IMR-90 (cell line): ENCODE data around the gene CST9. TPM values are rescaled to one million over a fixed set of nuclear protein-coding genes. Genes with fewer than 3 reads are reported as not detected.

Experiments used
- ATAC-seq: fragments of 200-7000 bp; cut with Tn5 transposase; 2 replicates; pipeline ENCODE4 v1.9.1; 2020; ENCODE audit warnings: low read depth, mild to moderate bottlenecking, moderate library complexity
- BruUV-seq: library from RNA; stranded (reverse); fragments of 400-500 nt; replicated peaks from 2 replicates; lab custom pipeline; 2021; lab: Mats Ljungman, UMichigan
- CTCF ChIA-PET: fragments of 300-600 bp; formaldehyde crosslinking; extraction: SDS; loops from one replicate; lab custom pipeline; 2021; ENCODE audit warnings: antibody characterized with exemption; lab: Yijun Ruan, JAX
- POLR2A ChIA-PET: fragments of 300-600 bp; sonication (Branson Sonifier 250); formaldehyde crosslinking; loops from one replicate; lab custom pipeline; 2022; ENCODE audit warnings: antibody characterized with exemption; ENCODE audit not compliant: unreplicated experiment; lab: Charles Lee
- DNase-seq: peaks from one replicate; pipeline ENCODE4 v3.0.0; 2013
- H2AFZ ChIP-seq: replicated peaks from 2 replicates; pipeline ENCODE3; 2013; ENCODE audit warnings: low read length, mild to moderate bottlenecking; ENCODE audit not compliant: poor library complexity
- H2AK5ac ChIP-seq: 2 replicates; pipeline ENCODE4 v1.6.1; 2013; ENCODE audit warnings: low read depth, low read length, inconsistent platforms
- H2AK9ac ChIP-seq: replicated peaks from 2 replicates; pipeline ENCODE3; 2013; ENCODE audit warnings: mild to moderate bottlenecking, low read depth, low read length, moderate library complexity; ENCODE audit not compliant: poor library complexity
- H2BK120ac ChIP-seq: 2 replicates; pipeline ENCODE4 v1.6.1; 2013; ENCODE audit warnings: low read depth, low read length, inconsistent platforms
- H2BK15ac ChIP-seq: 3 replicates; pipeline ENCODE4 v1.6.1; 2013; ENCODE audit warnings: low read depth, low read length, inconsistent platforms
- H2BK20ac ChIP-seq: 2 replicates; pipeline ENCODE4 v1.6.1; 2013; ENCODE audit warnings: low read depth, mild to moderate bottlenecking, inconsistent platforms, low read length, moderate library complexity
- H2BK5ac ChIP-seq: 2 replicates; pipeline ENCODE4 v1.6.1; 2013; ENCODE audit warnings: mild to moderate bottlenecking, low read depth, low read length, inconsistent platforms; ENCODE audit not compliant: poor library complexity, severe bottlenecking
- H3K14ac ChIP-seq: replicated peaks from 2 replicates; pipeline ENCODE4 v1.6.1; 2013; ENCODE audit warnings: low read depth, low read length, inconsistent platforms
- H3K18ac ChIP-seq: 2 replicates; pipeline ENCODE4 v1.6.1; 2013; ENCODE audit warnings: low read depth, low read length, control low read depth
- H3K23ac ChIP-seq: 2 replicates; pipeline ENCODE4 v1.6.1; 2013; ENCODE audit warnings: low read depth, low read length, inconsistent platforms
- H3K27ac ChIP-seq: 2 replicates; pipeline ENCODE4 v1.5.1; 2013; ENCODE audit warnings: mild to moderate bottlenecking, control low read depth, low read length; ENCODE audit not compliant: insufficient read depth
- H3K27me3 ChIP-seq: 2 replicates; pipeline ENCODE4 v1.6.1; 2013; ENCODE audit warnings: low read length; ENCODE audit not compliant: control insufficient read depth, insufficient read depth
- H3K36me3 ChIP-seq: 2 replicates; pipeline ENCODE4 v1.6.1; 2013; ENCODE audit warnings: low read length, mixed read lengths; ENCODE audit not compliant: control insufficient read depth, insufficient read depth
- H3K4ac ChIP-seq: 2 replicates; pipeline ENCODE4 v1.6.1; 2013; ENCODE audit warnings: low read depth, low read length, inconsistent platforms
- H3K4me1 ChIP-seq: 2 replicates; pipeline ENCODE4 v1.6.1; 2013; ENCODE audit warnings: low read length, mixed read lengths; ENCODE audit not compliant: control insufficient read depth, insufficient read depth
- H3K4me2 ChIP-seq: 2 replicates; pipeline ENCODE4 v1.6.1; 2013; ENCODE audit warnings: low read depth, mild to moderate bottlenecking, control low read depth, low read length, moderate library complexity
- H3K4me3 ChIP-seq: 2 replicates; pipeline ENCODE4 v1.5.1; 2013; ENCODE audit warnings: low read depth, mild to moderate bottlenecking, control low read depth, low read length, moderate library complexity; ENCODE audit not compliant: insufficient read depth
- H3K56ac ChIP-seq: 2 replicates; pipeline ENCODE4 v1.6.1; 2013; ENCODE audit warnings: low read length, inconsistent platforms; ENCODE audit not compliant: insufficient read depth; ENCODE audit errors: extremely low read depth
- H3K79me1 ChIP-seq, 2 experiments: 2 replicates each; pipeline ENCODE4 v1.6.1; 2013; ENCODE audit warnings: low read length in 2 of 2, inconsistent platforms in 1 of 2, low read depth in 1 of 2
- H3K9ac ChIP-seq: 2 replicates; pipeline ENCODE4 v1.6.1; 2013; ENCODE audit warnings: low read depth, low read length, control low read depth
- H3K9me1 ChIP-seq: 2 replicates; pipeline ENCODE4 v1.6.1; 2013; ENCODE audit warnings: low read length, inconsistent platforms; ENCODE audit not compliant: insufficient read depth
- H3K9me3 ChIP-seq: 2 replicates; pipeline ENCODE4 v1.6.1; 2013; ENCODE audit warnings: low read length; ENCODE audit not compliant: control insufficient read depth, insufficient read depth
- H4K20me1 ChIP-seq: 2 replicates; pipeline ENCODE4 v1.6.1; 2013; ENCODE audit warnings: low read length, inconsistent platforms; ENCODE audit not compliant: insufficient read depth
- H4K5ac ChIP-seq: 2 replicates; pipeline ENCODE4 v1.6.1; 2013; ENCODE audit warnings: mild to moderate bottlenecking, low read depth, low read length, control low read depth
- H4K8ac ChIP-seq, 2 experiments: 2 replicates each; pipeline ENCODE4 v1.6.1; 2013; ENCODE audit warnings: low read depth in 2 of 2, low read length in 2 of 2, control low read depth in 1 of 2, inconsistent platforms in 1 of 2
- H4K91ac ChIP-seq: 2 replicates; pipeline ENCODE4 v1.6.1; 2013; ENCODE audit warnings: low read depth, low read length, inconsistent platforms; ENCODE audit not compliant: insufficient read depth
- BHLHE40 ChIP-seq: fragments of 150-350 bp; IDR thresholded peaks from 2 replicates; pipeline ENCODE4 v1.6.1; 2016; ENCODE audit warnings: mild to moderate bottlenecking, low read depth, low read length
- FOS ChIP-seq: fragments of 150-350 bp; IDR thresholded peaks from 2 replicates; pipeline ENCODE4 v1.6.1; 2016; ENCODE audit warnings: low read depth, low read length
- MAFK ChIP-seq: IDR thresholded peaks from 2 replicates; pipeline ENCODE4 v1.6.1; 2012; ENCODE audit warnings: low read depth, low read length, improper control_type of control experiment
- MAZ ChIP-seq: IDR thresholded peaks from 2 replicates; pipeline ENCODE4 v1.6.1; 2012; ENCODE audit warnings: low read depth, mild to moderate bottlenecking, low read length, improper control_type of control experiment, moderate library complexity, borderline replicate concordance
- MXI1 ChIP-seq: IDR thresholded peaks from 2 replicates; pipeline ENCODE4 v1.6.1; 2012; ENCODE audit warnings: low read depth, mild to moderate bottlenecking, low read length, moderate library complexity, borderline replicate concordance
- POLR2A ChIP-seq: IDR thresholded peaks from 2 replicates; pipeline ENCODE4 v1.6.1; 2012; ENCODE audit warnings: mild to moderate bottlenecking, low read depth, low read length
- RAD21 ChIP-seq: IDR thresholded peaks from 2 replicates; pipeline ENCODE4 v1.6.1; 2012; ENCODE audit warnings: low read length, improper control_type of control experiment
- RCOR1 ChIP-seq: IDR thresholded peaks from 2 replicates; pipeline ENCODE4 v1.6.1; 2012; ENCODE audit warnings: mild to moderate bottlenecking, low read length, improper control_type of control experiment; ENCODE audit not compliant: insufficient replicate concordance
- RFX5 ChIP-seq: IDR thresholded peaks from 2 replicates; pipeline ENCODE4 v1.8.0; 2012; ENCODE audit warnings: low read depth, mild to moderate bottlenecking, low read length, moderate library complexity
- SMC3 ChIP-seq: fragments of 150-350 bp; IDR thresholded peaks from 2 replicates; pipeline ENCODE4 v1.6.1; 2016; ENCODE audit warnings: low read depth, mild to moderate bottlenecking, antibody characterized with exemption, low read length, moderate library complexity
- WGBS, 2 experiments: methylation state at CpG; one replicate each; pipeline versions ENCODE4 v1.1.5 to v1.1.7; 2013; ENCODE audit warnings: missing lambda C conversion rate in 2 of 2; ENCODE audit not compliant: insufficient read length in 1 of 2; ENCODE audit errors: extremely low coverage in 2 of 2; 5-methylcytosine and 5-hydroxymethylcytosine counted together
- dilution Hi-C: fragments of 300-500 bp; cut with HindIII; formaldehyde crosslinking; loops from one replicate; pipeline ENCODE4 v1.14.3; 2018; ENCODE audit warnings: low sequenced_read_pairs; ENCODE audit not compliant: unreplicated experiment
- in situ Hi-C: fragments of 300-500 bp; cut with MboI; formaldehyde crosslinking; loops from 3 replicates; pipeline ENCODE4 v1.14.3; 2019; ENCODE audit warnings: low sequenced_read_pairs, inconsistent platforms, mixed read lengths
- intact Hi-C: fragments of 100-400 bp; cut with micrococcal nuclease; formaldehyde crosslinking; loops from 2 replicates; pipeline ENCODE4 v1.10.0; 2022
- polyA plus RNA-seq, 3 experiments: library from polyadenylated mRNA; depleted of rRNA; stranded (reverse); fragments of >200 nt; gene quantifications; 2 replicates each; pipeline ENCODE4 v1.2.3, GENCODE V29; 2012; ENCODE audit warnings: low replicate concordance in 1 of 3
- total RNA-seq: library from RNA; depleted of rRNA; stranded (reverse); fragments of >200 nt; gene quantifications from 2 replicates; pipeline ENCODE4 v1.2.3, GENCODE V29; 2012
- TF ChIP-seq, protein P1 (sequence below): fragments of 150-350 bp; IDR thresholded peaks from 2 replicates; pipeline ENCODE4 v1.6.1; 2017; ENCODE audit warnings: mild to moderate bottlenecking, antibody characterized with exemption, low read length, low read depth
- TF ChIP-seq, protein P2 (sequence below): fragments of 150-350 bp; IDR thresholded peaks from 2 replicates; pipeline ENCODE4 v1.6.1; 2016; ENCODE audit warnings: low read depth, mild to moderate bottlenecking, low read length, moderate library complexity, borderline replicate concordance

The CST9 gene
- total and polyA plus RNA-seq, 2 of the 4 experiments (the other 2 are of a cell fraction) = not detected

DNA sequence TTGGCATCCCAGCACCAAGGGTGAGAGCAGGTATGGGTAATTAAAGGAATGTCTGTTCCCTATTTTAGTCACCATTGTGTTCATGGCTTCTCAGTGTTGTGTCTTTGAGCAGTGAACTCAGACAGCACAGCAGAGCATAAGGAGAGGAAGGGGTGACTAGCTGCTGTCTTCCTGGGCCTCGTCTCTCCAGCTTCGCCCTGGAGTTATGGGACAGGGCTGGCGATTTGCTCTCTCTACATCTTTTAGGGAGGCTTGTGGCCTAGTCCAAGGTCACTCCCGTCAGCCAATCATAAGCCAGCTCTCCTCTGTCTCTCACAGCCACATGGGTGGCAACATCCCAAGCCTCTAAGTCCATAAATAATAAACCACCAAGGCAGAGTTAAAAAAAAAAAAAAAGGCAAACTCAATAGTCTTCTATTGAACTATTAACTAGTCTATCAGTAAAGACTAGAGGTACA lies 24.7 kb upstream of the CST9 start:
- ATAC-seq = no peak
- intact Hi-C loops (no loop called here), in situ Hi-C loops (loop anchor here (25.0 kb wide), 2 partner anchors 1632 to 1782 kb away; partner anchors contain the start of gene GINS1), dilution Hi-C loops (no loop called here)
- H2AK9ac ChIP-seq = no peak overlapping the region
- H4K20me1 ChIP-seq = peaks cover 6% of the 10 kb centered on the region; the same call in 1 of the 2 replicates
- no peak overlapping the region for H3K23ac ChIP-seq
- no peak overlapping the region for H2BK120ac ChIP-seq
- H3K14ac ChIP-seq = no peak overlapping the region
- no peak overlapping the region for H3K4me2 ChIP-seq
- H2BK5ac ChIP-seq = no peak overlapping the region
- no peaks in the 10 kb centered on the region for H3K27me3 ChIP-seq
- no peak overlapping the region for H3K27ac ChIP-seq
- no peak overlapping the region for H3K18ac ChIP-seq
- BruUV-seq = no TSS peak
- no peak overlapping the region for H3K9ac ChIP-seq
- TF ChIP-seq BHLHE40 (no peak), RFX5 (no peak), RAD21 (no peak), MXI1 (no peak), MAFK (no peak), POLR2A (no peak), SMC3 (no peak), FOS (no peak), RCOR1 (no peak), MAZ (no peak)
- TF ChIP-seq, protein P1, sequence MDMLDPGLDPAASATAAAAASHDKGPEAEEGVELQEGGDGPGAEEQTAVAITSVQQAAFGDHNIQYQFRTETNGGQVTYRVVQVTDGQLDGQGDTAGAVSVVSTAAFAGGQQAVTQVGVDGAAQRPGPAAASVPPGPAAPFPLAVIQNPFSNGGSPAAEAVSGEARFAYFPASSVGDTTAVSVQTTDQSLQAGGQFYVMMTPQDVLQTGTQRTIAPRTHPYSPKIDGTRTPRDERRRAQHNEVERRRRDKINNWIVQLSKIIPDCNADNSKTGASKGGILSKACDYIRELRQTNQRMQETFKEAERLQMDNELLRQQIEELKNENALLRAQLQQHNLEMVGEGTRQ = no peak
- TF ChIP-seq, protein P2, sequence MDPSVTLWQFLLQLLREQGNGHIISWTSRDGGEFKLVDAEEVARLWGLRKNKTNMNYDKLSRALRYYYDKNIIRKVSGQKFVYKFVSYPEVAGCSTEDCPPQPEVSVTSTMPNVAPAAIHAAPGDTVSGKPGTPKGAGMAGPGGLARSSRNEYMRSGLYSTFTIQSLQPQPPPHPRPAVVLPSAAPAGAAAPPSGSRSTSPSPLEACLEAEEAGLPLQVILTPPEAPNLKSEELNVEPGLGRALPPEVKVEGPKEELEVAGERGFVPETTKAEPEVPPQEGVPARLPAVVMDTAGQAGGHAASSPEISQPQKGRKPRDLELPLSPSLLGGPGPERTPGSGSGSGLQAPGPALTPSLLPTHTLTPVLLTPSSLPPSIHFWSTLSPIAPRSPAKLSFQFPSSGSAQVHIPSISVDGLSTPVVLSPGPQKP = no peak
- H3K9me3 ChIP-seq = no peaks in the 10 kb centered on the region
- no peak overlapping the region for H2BK20ac ChIP-seq
- CTCF ChIA-PET = interaction anchor here (0.7 kb wide), 1 partner anchor 30 kb away, joined by 3 read pairs; no protein-coding TSS in a partner anchor
- H3K4ac ChIP-seq = no peak overlapping the region
- no peak overlapping the region for H2BK15ac ChIP-seq
- DNase-seq = no peak
- POLR2A ChIA-PET = no interaction called here
- no peak overlapping the region for H3K4me3 ChIP-seq
- peaks cover 16% of the 10 kb centered on the region for H3K36me3 ChIP-seq
- peaks cover 6% of the 10 kb centered on the region; the same call in 1 of the 2 replicates for H3K9me1 ChIP-seq
- no peak overlapping the region for H3K56ac ChIP-seq
- 80% methylated on average over 3 of the region's 4 CpGs; no CpG with 5 or more reads in 1 of the 2 experiments for WGBS, 2 experiments
- no peak overlapping the region for H2AK5ac ChIP-seq
- no peak overlapping the region for H2AFZ ChIP-seq
- no peak overlapping the region for H4K8ac ChIP-seq
- no peaks in the 10 kb centered on the region for H3K4me1 ChIP-seq
- no peak overlapping the region for H4K5ac ChIP-seq
- no peak overlapping the region for H4K91ac ChIP-seq
- peaks cover 10 to 13% of the 10 kb centered on the region in 2 experiments for H3K79me1 ChIP-seq
